DMS114 treated with DMSO at 0.1 percent for 48 hours (cell line): ENCODE measurements around the gene ABCC1.
"Not testable (repeated sequence)": the region's sequence is repeated elsewhere in the genome, so short reads cannot be mapped to it uniquely, and the experiment has no call there.

Experiments
- DNase-seq: peaks from one replicate; lab custom pipeline; 2025; ENCODE audit not compliant: unreplicated experiment; lab: John Stamatoyannopoulos, UW

Gene ABCC1

GRCh38 chr16:15946257-15947044 is 3.0 kb upstream of the ABCC1 start:
- DNase-seq: no peak

- no peak for DNase-seq
Observed at GRCh38 chr16:15947983-15948509, 1.4 kb upstream of the ABCC1 start.

- DNase-seq: no peak
Observed at GRCh38 chr16:15948532-15949209, 745 bp upstream of the ABCC1 start.

- DNase-seq: no peak
Observed at GRCh38 chr16:15950161-15950854, 892 bp downstream of the ABCC1 start.

GRCh38 chr16:15950869-15951268 is 1.5 kb downstream of the ABCC1 start:
- DNase-seq: no peak

- no peak for DNase-seq
Observed at GRCh38 chr16:15951852-15952251, 2.4 kb downstream of the ABCC1 start.

GRCh38 chr16:15952265-15952711 is 2.9 kb downstream of the ABCC1 start:
- DNase-seq: no peak

- DNase-seq: no peak
Observed at GRCh38 chr16:15953477-15953876, 4.1 kb downstream of the ABCC1 start.

- no peak for DNase-seq
Observed at GRCh38 chr16:15953929-15954813, 4.8 kb downstream of the ABCC1 start.

GRCh38 chr16:15954814-15955151 is 5.4 kb downstream of the ABCC1 start:
- DNase-seq: no peak

- DNase-seq: no peak
Observed at GRCh38 chr16:15955425-15955824, 6.0 kb downstream of the ABCC1 start.

- DNase-seq: not testable (repeated sequence)
Observed at GRCh38 chr16:15956106-15956505, 6.7 kb downstream of the ABCC1 start.

GRCh38 chr16:15958703-15959348 is 9.4 kb downstream of the ABCC1 start:
- no peak for DNase-seq

- no peak for DNase-seq
Observed at GRCh38 chr16:15960124-15960971, 10.9 kb downstream of the ABCC1 start.

- DNase-seq: no peak
Observed at GRCh38 chr16:15961060-15961511, 11.7 kb downstream of the ABCC1 start.

- DNase-seq: no peak
Observed at GRCh38 chr16:15961571-15962090, 12.2 kb downstream of the ABCC1 start.

GRCh38 chr16:15963307-15963910 is 14.0 kb downstream of the ABCC1 start:
- no peak for DNase-seq

- no peak for DNase-seq
Observed at GRCh38 chr16:15966420-15966819, 17.0 kb downstream of the ABCC1 start.
